Measurements from ENCODE around the gene TRMT10B.
"Not testable (repeated sequence)": the region's sequence is repeated elsewhere in the genome, so short reads cannot be mapped to it uniquely, and the experiment has no call there.

- TF ChIP-seq ZNF274 (IDR thresholded peaks at IDR 0.05; ENCODE audit: low read depth, low read length); SUZ12 (IDR thresholded peaks at IDR 0.05; ENCODE audit: extremely low read depth, insufficient read depth, insufficient read length); YY1 (IDR thresholded peaks at IDR 0.05; ENCODE audit: insufficient read depth, insufficient read length): not testable (repeated sequence)
Measured at GRCh38 chr9:37809676-37810075, 56.1 kb downstream of the TRMT10B start.
